ENCODE results near the gene DISP1. TPM values are rescaled to one million over a fixed set of nuclear protein-coding genes. Genes with fewer than 3 reads are reported as not detected.

The DISP1 gene
- total RNA-seq, 1 donor from 2014 or later: 5.9 TPM

- peaks cover 2% of the 10 kb centered on the region for H3K4me1 Mint-ChIP-seq (ENCODE audit: low read depth)
- H3K36me3 Mint-ChIP-seq (ENCODE audit: low read depth): peaks cover 4% of the 10 kb centered on the region
- H3K9me3 Mint-ChIP-seq (ENCODE audit: low read depth): peaks cover 13% of the 10 kb centered on the region
- H3K27ac Mint-ChIP-seq (ENCODE audit: unreplicated experiment): no peak overlapping the region
- H3K4me3 Mint-ChIP-seq (ENCODE audit: unreplicated experiment): no peak overlapping the region
- no peaks in the 10 kb centered on the region for H3K27me3 Mint-ChIP-seq (ENCODE audit: low read depth)
- DNase-seq (ENCODE audit: low spot score): no peak
- no peak for TF ChIP-seq CTCF (IDR thresholded peaks at IDR 0.05)
Observed at GRCh38 chr1:222852326-222852725, 37.5 kb downstream of the DISP1 start.

GRCh38 chr1:222861062-222861461 lies 46.2 kb downstream of the DISP1 start:
- H3K4me1 Mint-ChIP-seq (ENCODE audit: low read depth): peaks cover 6% of the 10 kb centered on the region
- TF ChIP-seq CTCF (IDR thresholded peaks at IDR 0.05): no peak
- H3K36me3 Mint-ChIP-seq (ENCODE audit: low read depth): peaks cover 9% of the 10 kb centered on the region
- H3K27me3 Mint-ChIP-seq (ENCODE audit: low read depth): no peaks in the 10 kb centered on the region
- no peak overlapping the region for H3K27ac Mint-ChIP-seq (ENCODE audit: unreplicated experiment)
- no peak overlapping the region for H3K4me3 Mint-ChIP-seq (ENCODE audit: unreplicated experiment)
- no peak for DNase-seq (ENCODE audit: low spot score)
- H3K9me3 Mint-ChIP-seq (ENCODE audit: low read depth): peaks cover 24% of the 10 kb centered on the region

Other genes starting within 250 kb of the DISP1 start
- 3.3 to 6.6 TPM (median 3.7 TPM) in 3 replicates for gene TAF1A, start 225.1 kb upstream of the DISP1 start, total RNA-seq
- 92.3 to 107 TPM (median 96.4 TPM) in 3 replicates for gene MIA3, start 196.9 kb upstream of the DISP1 start, total RNA-seq
- 67.9 to 75.1 TPM (median 74.5 TPM) in 3 replicates for gene AIDA, start 102.5 kb upstream of the DISP1 start, total RNA-seq
- gene BROX, start 102.5 kb upstream of the DISP1 start, total RNA-seq: 32.5 to 36.1 TPM (median 35.6 TPM) in 3 replicates
- not detected in 3 replicates for gene FAM177B, start 77.8 kb upstream of the DISP1 start, total RNA-seq

All from chondrocyte (in vitro differentiated cells).